Common myeloid progenitor, CD34-positive (primary cell): Measurements from ENCODE around the gene CARD19.

Source experiments
- CTCF ChIA-PET: fragments of 350-600 bp; sonication (Branson Sonifier 250); formaldehyde crosslinking; loops from one replicate; lab custom pipeline; 2021; ENCODE audit warnings: antibody characterized with exemption; lab: Charles Lee
- POLR2A ChIA-PET: fragments of 350-600 bp; sonication (Branson Sonifier 250); formaldehyde crosslinking; loops from one replicate; lab custom pipeline; 2021; ENCODE audit warnings: antibody characterized with exemption; lab: Charles Lee
- DNase-seq, 3 donors: peaks; one replicate each; pipeline versions ENCODE4 v3.0.0 to v3.0.0-alpha.2; 2013
- H3K27ac ChIP-seq, 2 experiments: 1 replicate in 1 of 2; 2 replicates in 1 of 2; pipeline ENCODE4 v1.7.0; 2013; ENCODE audit warnings: inconsistent platforms in 2 of 2, low read length in 2 of 2, mild to moderate bottlenecking in 2 of 2, low read depth in 1 of 2, moderate library complexity in 1 of 2; ENCODE audit not compliant: severe bottlenecking in 2 of 2, insufficient read depth in 1 of 2, poor library complexity in 1 of 2
- H3K27me3 ChIP-seq, 5 experiments: replicated peaks in 2 of 5; 1 replicate in 3 of 5; 2 replicates in 2 of 5; pipeline versions ENCODE4 v1.6.1 to v1.7.0; 2013; ENCODE audit warnings: low read length in 4 of 5, mild to moderate bottlenecking in 2 of 5, moderate library complexity in 2 of 5, inconsistent platforms in 1 of 5; ENCODE audit not compliant: insufficient read depth in 5 of 5, control insufficient read depth in 4 of 5
- H3K36me3 ChIP-seq, 4 experiments: 1 replicate in 2 of 4; 2 replicates in 2 of 4; pipeline versions ENCODE4 v1.6.1 to v1.7.0; 2013; ENCODE audit warnings: low read length in 3 of 4, control low read depth in 1 of 4, mild to moderate bottlenecking in 1 of 4; ENCODE audit not compliant: control insufficient read depth in 4 of 4, insufficient read depth in 4 of 4
- H3K4me1 ChIP-seq, 4 experiments: 1 replicate in 3 of 4; 2 replicates in 1 of 4; pipeline versions ENCODE4 v1.6.1 to v1.7.1; 2013; ENCODE audit warnings: low read length in 3 of 4, mild to moderate bottlenecking in 3 of 4, control low read depth in 1 of 4, inconsistent platforms in 1 of 4, moderate library complexity in 1 of 4; ENCODE audit not compliant: control insufficient read depth in 4 of 4, insufficient read depth in 4 of 4; ENCODE audit errors: control extremely low read depth in 1 of 4
- H3K4me3 ChIP-seq, 7 experiments: 1 replicate in 4 of 7; 2 replicates in 3 of 7; pipeline versions ENCODE4 v1.5.1 to v1.7.0; 2013; ENCODE audit warnings: mild to moderate bottlenecking in 7 of 7, low read length in 6 of 7, moderate library complexity in 6 of 7, inconsistent platforms in 2 of 7, low read depth in 2 of 7, control low read depth in 1 of 7; ENCODE audit not compliant: insufficient read depth in 4 of 7, control insufficient read depth in 1 of 7; ENCODE audit errors: extremely low read depth in 1 of 7
- H3K9me3 ChIP-seq, 5 experiments: 1 replicate in 4 of 5; 2 replicates in 1 of 5; pipeline versions ENCODE4 v1.6.1 to v1.7.1; 2013; ENCODE audit warnings: low read length in 4 of 5, mild to moderate bottlenecking in 2 of 5, inconsistent platforms in 1 of 5, low read depth in 1 of 5, moderate library complexity in 1 of 5; ENCODE audit not compliant: control insufficient read depth in 4 of 5, insufficient read depth in 2 of 5; ENCODE audit errors: control extremely low read depth in 1 of 5
- WGBS: methylation state at CpG from one replicate; pipeline ENCODE4 v1.1.5; 2013; ENCODE audit not compliant: insufficient coverage; 5-methylcytosine and 5-hydroxymethylcytosine counted together

CARD19 gene

GRCh38 chr9:93064392-93065134 is 31.5 kb upstream of the CARD19 start:
- Histone ChIP-seq H3K4me1 (peaks cover 8 to 78% (median 70%) of the 10 kb centered on the region in 4 experiments), H3K9me3 (no peaks in the 10 kb centered on the region), H3K4me3 (peak overlapping the region in 2 of 7 experiments; percentile 37 to 40), H3K27me3 (no peaks in the 10 kb centered on the region), H3K36me3 (no peaks in the 10 kb centered on the region), H3K27ac (peak overlapping the region; percentile 13 to 65)
- POLR2A ChIA-PET, result interaction anchor here (0.8 to 2.4 kb wide), 4 partner anchors 19 to 44 kb away, joined by 3 to 13 read pairs (median 4); partner anchors contain the start of gene CARD19
- WGBS, result 43% methylated on average over 10 of the region's 12 CpGs
- CTCF ChIA-PET, result interaction anchor here (0.7 to 5.1 kb wide), 13 partner anchors 9 to 61 kb away, joined by 3 to 28 read pairs (median 6); no protein-coding TSS in a partner anchor
- DNase-seq, result peak; percentile 93 to 99 (median 99)

DNA sequence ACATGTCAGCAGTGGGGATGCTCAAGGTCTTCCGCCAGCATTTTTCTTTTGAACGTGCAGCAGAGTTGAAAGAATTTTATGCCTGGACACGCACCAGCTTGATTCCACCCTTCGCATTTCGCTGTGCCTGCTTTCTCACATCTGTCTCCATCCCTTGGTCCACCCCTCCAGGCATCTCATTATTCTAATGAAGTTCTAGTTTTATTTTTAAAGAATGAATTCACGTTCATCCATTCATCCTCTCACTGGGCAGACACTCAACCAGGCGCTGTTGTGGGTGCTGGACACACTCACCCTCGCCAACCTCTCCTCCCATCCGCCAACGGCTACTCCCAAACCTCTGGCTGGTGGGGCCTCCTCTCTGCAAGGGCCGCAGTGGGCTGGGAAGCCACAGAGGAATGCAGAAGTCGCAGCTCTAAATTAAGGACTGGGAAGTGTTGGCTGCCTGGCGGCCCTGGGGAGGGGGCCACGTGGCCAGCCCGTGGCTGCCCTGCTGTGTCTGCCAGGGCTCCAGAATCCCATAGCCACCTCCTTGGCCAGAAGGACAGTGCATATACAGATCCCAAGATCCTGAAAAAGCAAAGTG is 30.8 kb upstream of the CARD19 start:
- Histone ChIP-seq H3K27me3 (no peaks in the 10 kb centered on the region), H3K9me3 (no peaks in the 10 kb centered on the region), H3K4me3 (peak overlapping the region in 2 of 7 experiments; percentile 20 to 37), H3K27ac (peak overlapping the region in 1 of 2 experiments; percentile 59), H3K4me1 (peaks cover 7 to 71% (median 64%) of the 10 kb centered on the region in 4 experiments), H3K36me3 (no peaks in the 10 kb centered on the region)
- ChIA-PET POLR2A (interaction anchor here (0.5 to 2.4 kb wide), 2 partner anchors 33 to 58 kb away, joined by 3 to 13 read pairs; no protein-coding TSS in a partner anchor), CTCF (interaction anchor here (0.8 to 5.1 kb wide), 10 partner anchors 9 to 54 kb away, joined by 3 to 28 read pairs (median 7); no protein-coding TSS in a partner anchor)
- 10% methylated on average over 8 of the region's 15 CpGs for WGBS
- DNase-seq, result no peak

- CTCF ChIA-PET, result interaction anchor here (0.9 to 5.1 kb wide), 6 partner anchors 10 to 110 kb away, joined by 3 to 28 read pairs (median 4); no protein-coding TSS in a partner anchor
Observed at GRCh38 chr9:93066978-93067603, 28.9 kb upstream of the CARD19 start.

GRCh38 chr9:93068956-93069355 is 27.1 kb upstream of the CARD19 start:
- Histone ChIP-seq H3K27me3 (no peaks in the 10 kb centered on the region), H3K36me3 (peaks cover 0 to 11% (median 0%) of the 10 kb centered on the region in 4 experiments), H3K4me1 (peaks cover 4 to 48% (median 33%) of the 10 kb centered on the region in 4 experiments), H3K9me3 (no peaks in the 10 kb centered on the region), H3K4me3 (no peak overlapping the region), H3K27ac (no peak overlapping the region)
- WGBS, result 100% methylated on average over 1 of the region's 4 CpGs
- ChIA-PET POLR2A (no interaction called here), CTCF (interaction anchor here (0.9 to 5.1 kb wide), 3 partner anchors 8 to 14 kb away, joined by 3 to 28 read pairs (median 3); no protein-coding TSS in a partner anchor)
- no peak for DNase-seq

More at GRCh38 chr9:93066978-93067603, 28.9 kb upstream of the CARD19 start:
- DNase-seq, result no peak
- Histone ChIP-seq H3K27ac (no peak overlapping the region), H3K27me3 (no peaks in the 10 kb centered on the region), H3K36me3 (peaks cover 0 to 9% (median 0%) of the 10 kb centered on the region in 4 experiments), H3K9me3 (no peaks in the 10 kb centered on the region), H3K4me3 (no peak overlapping the region), H3K4me1 (peaks cover 7 to 57% (median 46%) of the 10 kb centered on the region in 4 experiments)
- POLR2A ChIA-PET, result no interaction called here
- WGBS, result 100% methylated on average over 2 of the region's 3 CpGs

DNA sequence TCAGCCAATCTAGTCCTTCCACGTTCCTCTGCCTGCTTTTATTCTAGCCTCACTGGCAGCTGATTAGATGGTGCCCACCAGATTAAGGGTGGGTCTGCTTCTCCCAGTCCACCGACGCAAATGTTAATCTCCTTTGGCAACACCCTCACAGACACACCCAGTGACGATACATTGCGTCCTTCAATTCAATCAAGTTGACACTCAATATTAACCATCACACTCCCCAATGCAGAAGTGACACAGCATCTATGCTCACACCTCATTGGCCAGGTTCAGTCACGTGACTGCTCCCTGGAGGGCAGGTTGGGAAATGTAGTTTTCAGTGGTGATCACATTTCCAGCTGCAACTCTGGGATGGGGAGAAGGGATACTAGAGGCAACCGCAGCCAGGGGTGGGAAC is 24.6 kb upstream of the CARD19 start:
- Histone ChIP-seq H3K27me3 (no peaks in the 10 kb centered on the region), H3K4me1 (peaks cover 0 to 23% (median 9%) of the 10 kb centered on the region in 4 experiments), H3K9me3 (no peaks in the 10 kb centered on the region), H3K36me3 (peaks cover 0 to 11% (median 1%) of the 10 kb centered on the region in 4 experiments), H3K4me3 (no peak overlapping the region), H3K27ac (no peak overlapping the region)
- CTCF ChIA-PET, result interaction anchor here (0.9 kb wide), 2 partner anchors 10 to 44 kb away, joined by 3 read pairs; no protein-coding TSS in a partner anchor
- 89% methylated on average over 2 of the region's 7 CpGs for WGBS
- POLR2A ChIA-PET, result no interaction called here
- peak in 2 of 3 donors; percentile 50 to 58 for DNase-seq

DNA sequence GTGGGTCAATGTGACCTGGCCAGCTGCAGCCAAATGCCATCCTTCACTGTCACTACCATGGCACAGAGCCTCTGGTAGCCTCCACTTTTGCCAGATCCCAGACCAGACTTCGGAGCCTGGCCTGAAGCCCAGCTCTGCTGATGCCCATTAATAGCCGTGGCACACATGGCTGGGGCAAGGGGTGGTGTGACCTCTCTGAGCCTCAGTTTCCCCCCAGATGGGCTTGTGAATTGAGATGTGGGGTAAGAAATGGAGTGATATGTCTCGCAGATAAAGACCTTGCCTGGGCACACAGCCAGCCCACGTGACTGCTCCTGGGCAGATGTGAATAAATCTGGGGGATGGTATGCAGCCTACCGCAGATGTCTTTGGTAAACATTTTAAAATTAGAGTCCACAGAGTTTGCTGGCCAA is 23.6 kb upstream of the CARD19 start:
- Histone ChIP-seq H3K27ac (no peak overlapping the region), H3K4me1 (peaks cover 0 to 21% (median 8%) of the 10 kb centered on the region in 4 experiments), H3K9me3 (no peaks in the 10 kb centered on the region), H3K27me3 (no peaks in the 10 kb centered on the region), H3K36me3 (peaks cover 0 to 11% (median 1%) of the 10 kb centered on the region in 4 experiments), H3K4me3 (no peak overlapping the region)
- CTCF ChIA-PET, result interaction anchor here (0.9 kb wide), 1 partner anchor 12 kb away, joined by 3 read pairs; no protein-coding TSS in a partner anchor
- POLR2A ChIA-PET, result no interaction called here
- 53% methylated on average over 5 of the region's 5 CpGs for WGBS
- DNase-seq, result no peak
